GM18873 (cell line): Measurements from ENCODE around the gene TECRL.

Experiments used
- ATAC-seq: cut with Tn5 transposase; IDR thresholded peaks from one replicate; pipeline ENCODE4 v1.9.1; 2021; ENCODE audit warnings: mild to moderate bottlenecking, moderate library complexity, moderate number of reproducible peaks; ENCODE audit not compliant: unreplicated experiment, low FRiP score

The TECRL gene

DNA sequence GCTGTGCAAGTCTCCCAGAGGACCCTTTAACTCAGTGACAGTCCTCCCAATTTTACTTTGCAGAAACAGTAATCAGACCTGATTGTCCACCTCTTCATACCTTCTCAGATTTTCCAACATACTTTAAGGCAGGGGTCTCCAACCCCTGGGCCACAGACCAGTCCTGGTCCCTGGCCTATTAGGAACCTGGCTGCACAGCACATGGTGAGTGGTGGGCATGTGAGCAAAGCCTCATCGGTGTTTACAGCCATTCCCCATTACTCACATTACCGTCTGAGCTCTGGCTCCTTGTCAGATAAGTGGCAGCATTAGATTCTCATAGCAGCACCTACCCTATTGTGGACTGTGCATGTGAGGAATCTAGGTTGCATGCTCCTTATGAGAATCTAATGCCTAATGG lies 74.3 kb downstream of the TECRL start:
- no peak for ATAC-seq

DNA sequence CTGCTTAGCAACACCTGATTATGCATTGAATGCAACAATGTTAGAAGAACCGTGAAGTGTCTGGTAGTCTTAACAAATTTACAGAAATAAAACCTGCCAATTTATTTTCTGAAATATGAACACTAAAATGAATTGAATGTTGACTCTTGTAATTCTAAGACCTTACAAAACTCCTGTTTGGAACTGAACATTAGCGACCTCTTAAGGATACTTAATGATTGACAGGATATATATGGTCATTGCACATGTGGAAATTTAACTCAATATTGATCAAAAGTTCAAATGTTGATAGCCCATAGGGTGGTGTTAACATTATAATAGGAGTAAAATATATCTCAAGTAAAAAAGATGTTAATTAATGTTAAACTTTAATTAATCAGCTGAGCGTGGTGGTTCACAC lies 79.1 kb downstream of the TECRL start:
- ATAC-seq = no peak

DNA sequence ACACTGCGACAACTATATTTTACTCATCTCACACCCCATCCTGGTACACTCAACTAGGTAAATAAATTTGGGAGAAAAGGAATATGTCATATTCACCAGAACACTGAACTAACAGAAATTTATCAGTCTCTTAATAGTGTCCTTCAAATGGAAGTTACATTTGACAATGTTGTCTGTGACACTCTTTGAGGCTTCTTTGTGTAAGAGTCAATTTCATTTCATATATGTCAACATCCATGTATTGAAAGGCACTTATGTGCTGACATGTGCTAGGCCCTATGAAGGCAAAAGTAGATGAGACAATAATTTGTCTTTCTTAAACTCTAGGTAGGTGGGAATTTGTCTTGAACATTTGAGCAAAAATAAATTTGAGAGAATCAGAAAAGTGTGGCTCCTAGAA lies 82.0 kb downstream of the TECRL start:
- ATAC-seq = no peak

GRCh38 chr4:64326507-64326906 lies 82.7 kb downstream of the TECRL start:
- no peak for ATAC-seq

DNA sequence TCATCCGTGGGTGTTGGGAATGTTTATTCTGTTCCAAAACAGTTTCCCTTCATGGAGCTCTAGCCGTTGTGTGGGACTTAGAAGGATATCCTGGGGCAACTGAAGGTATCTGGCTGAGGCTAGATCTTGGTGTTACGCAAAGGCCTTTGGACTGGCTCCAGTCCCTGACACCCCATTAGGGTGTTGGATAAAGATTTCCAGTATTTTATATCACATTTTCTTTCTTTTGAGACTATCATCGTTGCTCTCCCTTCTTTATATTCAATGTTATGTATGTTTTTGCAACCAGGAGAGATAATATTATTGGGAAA lies 103.0 kb downstream of the TECRL start:
- ATAC-seq = no peak

DNA sequence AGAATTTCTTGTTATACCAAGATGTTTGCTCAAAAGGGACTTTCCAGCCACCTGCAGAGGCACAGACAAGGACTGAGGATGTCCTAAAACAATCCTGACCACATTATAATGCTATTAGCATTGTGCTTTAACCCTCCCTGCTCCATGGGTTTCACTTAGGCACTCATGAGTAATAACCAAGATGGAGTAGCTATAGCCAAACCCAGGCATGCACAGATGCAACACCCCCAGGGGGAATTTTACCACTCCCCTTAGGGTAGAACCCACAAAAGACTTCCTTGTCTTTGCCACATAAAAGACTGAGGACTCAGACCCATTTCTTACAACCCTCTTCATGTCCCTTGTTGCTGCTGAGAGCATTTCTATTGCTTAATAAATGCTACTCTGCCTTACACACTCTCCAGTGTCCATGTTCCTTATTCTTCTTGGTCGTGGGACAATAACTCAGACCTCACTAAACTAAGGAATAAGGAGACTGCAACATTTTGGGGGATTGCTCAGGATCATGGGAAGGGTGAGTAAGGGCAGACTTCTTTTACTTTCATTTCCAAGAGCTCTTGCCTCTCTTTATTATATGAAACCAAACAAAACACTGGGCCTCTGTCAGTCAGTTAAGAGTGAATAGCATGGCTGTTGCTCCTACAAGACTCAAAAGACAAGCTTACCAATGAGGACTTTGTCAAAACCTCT lies 103.5 kb downstream of the TECRL start:
- ATAC-seq = no peak

DNA sequence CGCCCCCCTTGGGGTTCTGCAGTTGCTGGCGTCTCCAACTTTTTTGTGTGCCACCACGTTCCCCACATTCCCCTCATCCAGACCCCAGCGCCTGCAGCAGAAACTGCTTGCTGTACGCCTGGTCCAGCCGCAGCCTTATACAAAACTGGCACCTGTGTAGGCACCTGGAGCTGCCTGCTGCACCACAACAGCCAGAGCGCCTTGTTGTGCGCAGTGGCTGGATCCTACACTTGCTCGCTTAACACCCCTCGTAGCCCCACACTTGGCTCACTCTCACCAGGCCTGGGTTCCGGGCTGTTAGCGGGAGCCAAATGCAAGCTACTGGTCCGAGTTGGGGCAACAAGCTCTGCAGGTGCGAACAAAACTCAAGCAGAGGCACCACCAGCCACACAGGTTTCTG lies 136.8 kb downstream of the TECRL start:
- no peak for ATAC-seq

DNA sequence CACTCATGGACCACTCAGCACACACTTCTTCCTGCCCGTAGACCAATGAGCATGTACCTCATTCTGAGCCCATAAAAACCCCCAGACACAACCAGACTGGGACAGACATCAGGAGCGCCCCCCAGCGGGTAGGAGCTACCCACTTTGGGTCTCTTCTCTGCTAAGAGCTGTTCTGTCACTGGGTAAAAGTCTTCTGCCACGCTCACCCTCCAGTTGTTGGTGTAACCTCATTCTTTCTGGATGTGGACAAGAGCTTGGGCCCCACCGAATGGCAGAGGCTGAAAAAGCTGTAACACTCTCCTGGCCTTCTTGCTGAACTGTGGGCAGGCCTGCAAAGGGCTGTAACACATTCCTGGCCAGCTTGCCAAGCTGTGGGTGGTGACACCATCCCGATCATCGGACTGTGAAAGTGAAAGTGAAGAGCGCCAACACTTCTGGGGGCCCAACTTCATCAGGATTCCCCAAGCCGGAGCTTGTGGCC lies 137.6 kb downstream of the TECRL start:
- ATAC-seq = no peak

GRCh38 chr4:64266669-64267068 lies 142.6 kb downstream of the TECRL start:
- ATAC-seq = no peak

DNA sequence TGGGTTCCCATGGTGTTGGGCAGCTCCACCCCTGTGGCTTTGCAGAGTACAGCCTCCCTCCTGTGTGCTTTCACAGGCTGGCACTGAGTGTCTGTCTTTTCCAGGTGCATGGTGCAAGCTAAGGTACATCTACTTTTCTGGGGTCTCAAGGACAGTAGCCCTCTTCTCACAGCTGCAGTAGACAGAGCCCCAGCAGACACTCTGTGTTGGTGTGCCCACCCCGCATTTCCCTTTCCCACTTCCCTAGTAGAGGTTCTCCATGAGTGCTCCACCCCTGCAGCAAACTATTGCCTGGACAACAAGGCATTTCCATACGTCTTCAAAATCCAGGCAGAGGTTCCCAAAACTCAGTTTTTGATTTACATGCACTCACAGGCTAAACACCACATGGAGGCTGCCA lies 143.0 kb downstream of the TECRL start:
- ATAC-seq = no peak

- ATAC-seq = no peak
These were observed 157.5 kb downstream of the TECRL start for GRCh38 chr4:64251781-64252180.

DNA sequence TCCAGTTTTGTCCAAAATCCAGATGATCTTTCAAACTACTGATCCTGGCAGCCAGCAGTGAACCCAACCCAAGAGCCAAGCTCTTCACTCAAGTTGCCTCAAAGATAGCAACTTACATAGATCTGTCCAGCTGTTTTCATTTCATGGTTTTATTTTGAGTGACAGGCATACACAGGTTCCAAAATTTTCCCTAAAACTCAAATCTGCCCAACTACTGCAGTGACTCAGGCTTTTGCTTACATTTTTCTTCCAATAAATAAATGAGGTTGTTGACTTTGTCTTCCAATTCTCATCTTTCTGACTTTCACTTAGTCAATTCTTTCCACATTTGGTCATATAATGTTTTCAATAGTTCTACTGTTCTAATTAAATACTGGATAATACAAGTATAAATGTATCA lies 158.8 kb downstream of the TECRL start:
- ATAC-seq = no peak

DNA sequence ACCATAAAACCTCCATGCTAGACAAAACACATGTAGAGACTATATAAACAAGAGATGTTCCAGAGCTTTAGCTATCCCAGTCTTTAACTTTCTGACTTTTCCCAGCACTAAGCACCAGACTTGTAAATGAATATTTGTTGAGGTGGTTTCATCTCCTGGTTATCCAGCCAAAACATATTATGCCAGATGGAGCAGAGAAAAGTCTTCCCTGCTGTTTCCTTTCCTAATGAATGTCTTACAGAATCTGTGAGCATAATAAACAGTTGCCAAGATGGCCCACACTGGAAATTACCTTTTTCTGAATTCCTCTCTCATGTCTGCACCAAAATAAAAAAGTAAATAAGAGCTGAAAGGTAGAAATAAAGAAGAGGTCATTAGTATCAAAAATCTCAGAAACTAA lies 159.2 kb downstream of the TECRL start:
- ATAC-seq = no peak

DNA sequence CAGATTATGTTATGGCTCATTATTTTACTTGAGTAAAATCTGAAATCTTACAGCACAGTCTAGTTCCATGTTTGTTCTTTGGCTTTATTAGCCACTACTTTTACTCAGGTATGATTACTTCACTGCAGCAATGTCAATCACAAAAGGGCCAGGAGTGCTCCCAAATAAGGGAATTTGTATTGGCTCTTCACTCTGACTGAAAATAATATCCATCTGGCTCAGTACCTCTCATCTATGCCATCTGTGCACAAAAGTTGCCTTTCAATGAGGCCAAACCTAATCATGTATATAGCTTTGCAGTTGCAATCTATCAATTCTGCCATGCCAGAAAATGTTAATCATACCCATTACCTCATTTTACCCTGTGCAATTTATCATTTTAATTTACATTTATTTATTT lies 161.1 kb downstream of the TECRL start:
- ATAC-seq = no peak

DNA sequence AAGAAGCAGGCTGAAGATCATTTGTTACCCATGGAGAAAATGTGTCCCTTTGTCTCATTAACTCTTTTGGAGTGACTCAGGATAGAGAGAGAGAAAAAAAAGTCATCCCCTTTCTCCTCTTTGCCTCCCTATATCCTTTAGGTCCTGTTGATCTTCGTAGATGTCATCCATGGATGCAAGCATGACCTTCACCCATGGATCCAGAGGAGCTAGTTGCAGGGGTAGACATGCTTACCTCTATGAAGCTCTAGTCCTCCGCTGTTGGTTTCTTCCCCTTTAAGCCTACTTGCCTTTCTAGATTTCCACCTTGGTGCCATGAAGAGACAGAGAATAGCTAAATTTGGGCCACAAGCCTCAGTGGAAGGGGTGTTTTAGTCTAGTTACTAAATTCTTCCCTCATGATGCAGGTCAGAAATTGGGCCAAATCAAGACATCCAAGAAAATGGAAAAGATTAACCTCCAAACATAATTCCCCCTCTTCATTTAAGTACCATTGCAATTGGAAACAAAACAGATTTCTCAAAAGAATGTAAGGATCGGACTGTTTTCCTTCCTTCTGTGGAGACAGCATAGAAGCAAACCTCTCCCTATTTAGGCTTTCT lies 178.4 kb downstream of the TECRL start:
- no peak for ATAC-seq
